ENCODE results near the gene TAS2R50. TPM values are rescaled to one million over a fixed set of nuclear protein-coding genes. Genes with fewer than 3 reads are reported as not detected.

Gene TAS2R50
- total RNA-seq, 1 donor from 2014 or later, result 0.91 TPM

- Mint-ChIP-seq H3K4me1 (ENCODE audit: low read depth) (peaks cover 18% of the 10 kb centered on the region), H3K4me3 (no peak overlapping the region), H3K27me3 (ENCODE audit: insufficient read depth) (peaks cover 58% of the 10 kb centered on the region), H3K27ac (no peak overlapping the region), H3K9me3 (no peaks in the 10 kb centered on the region), H3K36me3 (ENCODE audit: low read depth) (peaks cover 7% of the 10 kb centered on the region)
- DNase-seq (ENCODE audit: low spot score), result peak; percentile 59
- intact Hi-C loops (cut with micrococcal nuclease), result loop anchor here (1.0 kb wide), 1 partner anchor 189 kb away; the partner anchor contains the start of gene SMIM10L1
These were observed 4.5 kb downstream of the TAS2R50 start for GRCh38 chr12:10982244-10982643.

DNA sequence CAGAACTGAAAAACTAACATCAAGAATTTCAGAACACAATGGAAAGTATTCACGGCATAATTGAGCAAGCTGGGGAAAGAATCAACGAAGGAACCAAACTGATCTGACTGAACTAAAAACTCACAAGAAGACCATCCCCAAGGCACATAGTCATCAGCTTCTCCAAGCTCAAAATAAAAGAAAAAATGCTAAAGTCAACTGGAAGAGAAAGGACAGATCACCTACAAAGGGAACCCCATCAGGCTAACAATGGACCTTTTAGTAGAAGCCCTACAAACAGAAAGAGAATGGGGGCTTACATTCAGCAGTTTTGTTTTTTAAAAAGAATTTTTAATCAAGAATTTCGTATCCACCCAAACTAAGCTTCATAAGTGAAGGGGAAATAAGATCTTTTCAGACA lies 11.7 kb downstream of the TAS2R50 start:
- Mint-ChIP-seq H3K4me3 (no peak overlapping the region), H3K9me3 (no peaks in the 10 kb centered on the region), H3K36me3 (ENCODE audit: low read depth) (peaks cover 10% of the 10 kb centered on the region), H3K27me3 (ENCODE audit: insufficient read depth) (peaks cover 52% of the 10 kb centered on the region), H3K4me1 (ENCODE audit: low read depth) (no peaks in the 10 kb centered on the region), H3K27ac (no peak overlapping the region)
- intact Hi-C loops (cut with micrococcal nuclease), result no loop called here
- no peak for DNase-seq (ENCODE audit: low spot score)

DNA sequence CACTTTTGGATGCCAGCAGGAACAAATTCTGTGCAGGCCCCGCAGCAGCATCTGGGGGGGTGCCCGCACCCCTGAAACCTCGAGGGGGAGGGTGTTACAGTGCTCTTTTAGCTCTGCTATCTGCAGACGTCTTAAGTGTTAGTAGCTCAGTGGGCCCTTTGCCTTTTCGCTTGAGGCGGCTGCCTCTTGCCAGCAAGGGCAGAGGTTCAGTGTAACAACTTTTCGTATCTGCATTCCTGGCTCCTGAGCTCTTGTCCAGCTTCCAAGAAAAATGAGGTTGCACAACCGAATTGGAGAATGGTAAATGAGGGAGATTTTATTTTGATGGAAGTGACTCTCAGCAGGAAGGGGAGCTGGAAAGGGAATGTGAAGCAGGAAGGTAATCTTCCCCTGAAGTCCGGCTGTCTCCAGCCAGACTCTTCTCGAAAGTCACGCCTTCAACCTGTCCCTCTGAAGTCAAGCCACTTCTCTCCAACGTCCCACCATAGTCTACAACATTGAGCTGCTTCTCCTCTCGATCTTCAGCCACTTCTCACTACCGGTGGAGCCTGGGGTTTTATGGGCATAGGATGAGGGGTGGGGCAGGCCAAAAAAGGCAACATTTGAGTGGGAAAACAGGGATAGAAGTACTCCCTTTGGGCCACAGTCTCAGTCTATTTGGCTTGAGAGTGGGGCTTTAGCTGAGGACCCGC lies 17.8 kb downstream of the TAS2R50 start:
- no peaks in the 10 kb centered on the region for H3K9me3 Mint-ChIP-seq
- H3K27me3 Mint-ChIP-seq (ENCODE audit: insufficient read depth), result no peaks in the 10 kb centered on the region
- peaks cover 5% of the 10 kb centered on the region for H3K36me3 Mint-ChIP-seq (ENCODE audit: low read depth)
- DNase-seq (ENCODE audit: low spot score), result no peak
- H3K27ac Mint-ChIP-seq, result no peak overlapping the region
- no peaks in the 10 kb centered on the region for H3K4me1 Mint-ChIP-seq (ENCODE audit: low read depth)
- H3K4me3 Mint-ChIP-seq, result no peak overlapping the region
- intact Hi-C loops (cut with micrococcal nuclease), result no loop called here

DNA sequence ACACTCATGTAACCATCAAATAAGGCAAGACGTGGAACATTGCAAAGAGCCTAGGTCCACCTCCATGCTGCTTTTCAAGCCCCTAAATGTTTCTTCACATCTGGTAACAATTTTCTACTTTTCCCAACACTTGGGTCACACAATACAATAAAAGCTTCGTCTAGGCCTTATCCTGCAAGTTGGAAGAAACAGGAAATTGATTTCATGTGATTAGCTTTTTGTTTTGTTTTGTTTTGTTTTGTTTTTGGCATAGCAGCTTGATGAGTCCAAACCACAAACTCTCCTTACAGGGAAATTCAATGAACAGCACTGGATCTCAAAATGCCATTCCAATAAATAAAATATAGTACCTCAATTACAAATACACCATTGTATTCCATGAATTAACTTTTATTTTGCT lies 19.3 kb downstream of the TAS2R50 start:
- intact Hi-C loops (cut with micrococcal nuclease), result no loop called here
- Mint-ChIP-seq H3K27me3 (ENCODE audit: insufficient read depth) (no peaks in the 10 kb centered on the region), H3K36me3 (ENCODE audit: low read depth) (peaks cover 2% of the 10 kb centered on the region), H3K9me3 (no peaks in the 10 kb centered on the region), H3K4me3 (no peak overlapping the region), H3K27ac (no peak overlapping the region), H3K4me1 (ENCODE audit: low read depth) (no peaks in the 10 kb centered on the region)
- no peak for DNase-seq (ENCODE audit: low spot score)

- H3K27ac Mint-ChIP-seq, result no peak overlapping the region
- no peak for DNase-seq (ENCODE audit: low spot score)
- H3K4me3 Mint-ChIP-seq, result no peak overlapping the region
These were observed 20.4 kb downstream of the TAS2R50 start for GRCh38 chr12:10966314-10966713.

GRCh38 chr12:10965476-10965875 lies 21.2 kb downstream of the TAS2R50 start:
- H3K9me3 Mint-ChIP-seq, result no peaks in the 10 kb centered on the region
- H3K4me1 Mint-ChIP-seq (ENCODE audit: low read depth), result peaks cover under 1% of the 10 kb centered on the region
- H3K27me3 Mint-ChIP-seq (ENCODE audit: insufficient read depth), result no peaks in the 10 kb centered on the region
- H3K36me3 Mint-ChIP-seq (ENCODE audit: low read depth), result peaks cover 2% of the 10 kb centered on the region
- no peak overlapping the region for H3K4me3 Mint-ChIP-seq
- intact Hi-C loops (cut with micrococcal nuclease), result no loop called here
- no peak for DNase-seq (ENCODE audit: low spot score)
- H3K27ac Mint-ChIP-seq, result no peak overlapping the region

More at GRCh38 chr12:10966314-10966713, 20.4 kb downstream of the TAS2R50 start:
- Mint-ChIP-seq H3K4me1 (ENCODE audit: low read depth) (no peaks in the 10 kb centered on the region), H3K27me3 (ENCODE audit: insufficient read depth) (no peaks in the 10 kb centered on the region), H3K36me3 (ENCODE audit: low read depth) (peaks cover 2% of the 10 kb centered on the region), H3K9me3 (no peaks in the 10 kb centered on the region)
- intact Hi-C loops (cut with micrococcal nuclease), result no loop called here

DNA sequence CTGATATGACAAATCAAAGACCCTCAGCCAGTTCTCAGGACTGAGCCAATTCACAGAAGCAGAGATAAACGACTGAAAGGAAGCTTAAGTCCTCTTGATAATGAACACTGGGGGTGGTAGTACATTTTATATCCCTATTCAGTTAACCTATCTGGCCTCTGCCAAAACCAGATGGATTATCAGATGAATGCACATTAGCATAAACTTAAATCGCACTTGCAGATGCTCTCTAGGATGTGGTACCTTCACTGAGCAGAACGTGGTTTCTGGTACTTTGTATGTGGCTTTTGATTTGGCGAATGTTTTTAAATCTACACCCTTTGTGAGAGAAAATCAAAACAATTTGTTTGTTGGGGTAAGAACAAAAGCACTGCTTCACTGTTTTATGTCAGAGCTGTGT lies 26.5 kb downstream of the TAS2R50 start:
- Mint-ChIP-seq H3K9me3 (peaks cover 13% of the 10 kb centered on the region), H3K27me3 (ENCODE audit: insufficient read depth) (no peaks in the 10 kb centered on the region), H3K27ac (no peak overlapping the region), H3K4me1 (ENCODE audit: low read depth) (peaks cover 21% of the 10 kb centered on the region), H3K36me3 (ENCODE audit: low read depth) (peaks cover 6% of the 10 kb centered on the region), H3K4me3 (no peak overlapping the region)
- no peak for DNase-seq (ENCODE audit: low spot score)
- intact Hi-C loops (cut with micrococcal nuclease), result no loop called here

DNA sequence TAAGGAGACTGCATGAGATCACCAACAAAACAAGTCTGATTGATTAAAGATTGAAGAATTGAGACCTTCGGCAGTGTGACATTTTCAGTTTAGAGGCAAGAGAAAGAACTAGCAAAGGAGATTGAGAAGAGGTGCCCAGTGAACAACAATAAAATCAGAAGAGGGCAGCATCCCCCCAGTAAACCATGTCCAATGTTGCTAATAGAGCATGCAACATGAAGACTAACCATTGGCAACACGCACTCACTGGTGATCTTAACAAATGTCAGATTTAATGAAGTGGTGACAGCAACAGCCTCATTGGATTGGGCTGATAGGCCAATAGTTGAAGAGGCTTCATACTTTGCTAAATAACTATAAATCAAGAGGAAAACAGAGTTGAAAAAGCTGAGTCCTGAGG lies 26.9 kb downstream of the TAS2R50 start:
- no peaks in the 10 kb centered on the region for H3K27me3 Mint-ChIP-seq (ENCODE audit: insufficient read depth)
- intact Hi-C loops (cut with micrococcal nuclease), result no loop called here
- H3K4me3 Mint-ChIP-seq, result no peak overlapping the region
- H3K4me1 Mint-ChIP-seq (ENCODE audit: low read depth), result peaks cover 21% of the 10 kb centered on the region
- no peak for DNase-seq (ENCODE audit: low spot score)
- H3K27ac Mint-ChIP-seq, result no peak overlapping the region
- peaks cover 8% of the 10 kb centered on the region for H3K36me3 Mint-ChIP-seq (ENCODE audit: low read depth)
- peaks cover 18% of the 10 kb centered on the region for H3K9me3 Mint-ChIP-seq

DNA sequence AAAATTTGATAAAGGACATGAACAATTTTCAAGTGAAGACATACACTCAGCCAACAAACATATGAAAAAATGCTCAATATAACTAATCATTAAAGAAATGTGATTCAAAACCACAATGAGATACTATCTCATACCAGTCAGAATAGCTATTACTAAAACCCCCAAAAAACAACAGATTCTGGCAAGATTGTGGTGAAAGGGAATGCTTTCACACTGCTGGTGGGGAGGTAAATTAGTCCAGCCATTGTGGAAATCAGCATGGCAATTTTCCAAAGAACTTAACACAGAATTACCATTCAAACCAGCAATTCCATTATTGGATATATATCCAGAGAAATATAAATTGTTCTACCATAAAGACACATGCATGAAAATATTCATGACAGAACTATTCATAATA lies 29.0 kb downstream of the TAS2R50 start:
- DNase-seq (ENCODE audit: low spot score), result no peak
- Mint-ChIP-seq H3K36me3 (ENCODE audit: low read depth) (peaks cover 12% of the 10 kb centered on the region), H3K4me3 (no peak overlapping the region), H3K27me3 (ENCODE audit: insufficient read depth) (no peaks in the 10 kb centered on the region), H3K27ac (no peak overlapping the region), H3K4me1 (ENCODE audit: low read depth) (peaks cover 29% of the 10 kb centered on the region), H3K9me3 (peaks cover 31% of the 10 kb centered on the region)
- intact Hi-C loops (cut with micrococcal nuclease), result no loop called here

- H3K9me3 Mint-ChIP-seq, result peaks cover 33% of the 10 kb centered on the region
- DNase-seq (ENCODE audit: low spot score), result no peak
- H3K27ac Mint-ChIP-seq, result no peak overlapping the region
- H3K4me1 Mint-ChIP-seq (ENCODE audit: low read depth), result peaks cover 29% of the 10 kb centered on the region
- H3K4me3 Mint-ChIP-seq, result no peak overlapping the region
- intact Hi-C loops (cut with micrococcal nuclease), result no loop called here
- peaks cover 12% of the 10 kb centered on the region for H3K36me3 Mint-ChIP-seq (ENCODE audit: low read depth)
- H3K27me3 Mint-ChIP-seq (ENCODE audit: insufficient read depth), result no peaks in the 10 kb centered on the region
These were observed 30.6 kb downstream of the TAS2R50 start for GRCh38 chr12:10956085-10956484.

- Mint-ChIP-seq H3K36me3 (ENCODE audit: low read depth) (peaks cover 8% of the 10 kb centered on the region), H3K27me3 (ENCODE audit: insufficient read depth) (no peaks in the 10 kb centered on the region), H3K4me1 (ENCODE audit: low read depth) (peaks cover 19% of the 10 kb centered on the region), H3K9me3 (peaks cover 49% of the 10 kb centered on the region), H3K27ac (no peak overlapping the region), H3K4me3 (no peak overlapping the region)
- no peak for DNase-seq (ENCODE audit: low spot score)
- intact Hi-C loops (cut with micrococcal nuclease), result no loop called here
These were observed 34.1 kb downstream of the TAS2R50 start for GRCh38 chr12:10952645-10953044.

GRCh38 chr12:10943167-10943566 lies 43.5 kb downstream of the TAS2R50 start:
- intact Hi-C loops (cut with micrococcal nuclease), result no loop called here
- peaks cover 17% of the 10 kb centered on the region for H3K9me3 Mint-ChIP-seq

DNA sequence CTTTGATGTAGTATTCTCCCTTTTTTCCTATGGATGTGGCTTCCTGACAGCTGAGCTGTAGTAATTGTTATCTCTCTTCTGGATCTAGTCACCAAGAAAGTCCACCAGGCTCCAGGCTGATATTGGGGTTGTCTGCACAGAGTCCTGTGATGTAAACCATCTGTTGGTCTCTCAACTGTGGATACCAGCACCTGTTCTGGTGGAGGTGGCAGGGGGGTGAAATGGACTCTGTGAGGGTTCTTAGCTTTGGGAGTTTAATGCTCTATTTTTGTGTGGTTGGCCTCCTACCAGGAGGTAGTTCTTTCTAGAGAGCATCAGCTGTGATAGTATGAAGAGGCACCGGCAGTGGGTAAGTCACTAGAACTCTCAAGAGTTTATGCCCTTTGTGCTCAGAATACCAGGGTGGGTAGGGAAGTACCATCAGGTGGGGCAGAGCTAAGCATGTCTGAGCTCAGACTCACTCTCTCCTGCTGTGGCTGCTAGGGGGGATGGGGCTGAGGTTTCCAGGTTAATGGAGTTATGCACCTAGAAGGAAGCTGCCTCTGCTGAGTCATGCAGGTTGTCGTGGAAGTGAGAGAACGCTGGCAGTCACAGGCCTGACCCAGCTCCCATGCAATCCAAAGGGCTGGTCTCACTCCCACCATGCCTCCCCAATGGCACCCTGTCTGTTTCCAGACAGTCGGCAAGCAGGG lies 44.6 kb downstream of the TAS2R50 start:
- peaks cover 21% of the 10 kb centered on the region for H3K4me1 Mint-ChIP-seq (ENCODE audit: low read depth)
- intact Hi-C loops (cut with micrococcal nuclease), result no loop called here
- H3K27me3 Mint-ChIP-seq (ENCODE audit: insufficient read depth), result no peaks in the 10 kb centered on the region
- no peak overlapping the region for H3K27ac Mint-ChIP-seq
- no peak overlapping the region for H3K4me3 Mint-ChIP-seq
- peaks cover 3% of the 10 kb centered on the region for H3K36me3 Mint-ChIP-seq (ENCODE audit: low read depth)
- H3K9me3 Mint-ChIP-seq, result peaks cover 7% of the 10 kb centered on the region
- no peak for DNase-seq (ENCODE audit: low spot score)

More at GRCh38 chr12:10943167-10943566, 43.5 kb downstream of the TAS2R50 start:
- DNase-seq (ENCODE audit: low spot score), result no peak
- H3K36me3 Mint-ChIP-seq (ENCODE audit: low read depth), result peaks cover 4% of the 10 kb centered on the region
- no peak overlapping the region for H3K4me3 Mint-ChIP-seq
- H3K27ac Mint-ChIP-seq, result no peak overlapping the region
- H3K27me3 Mint-ChIP-seq (ENCODE audit: insufficient read depth), result no peaks in the 10 kb centered on the region
- H3K4me1 Mint-ChIP-seq (ENCODE audit: low read depth), result peaks cover 21% of the 10 kb centered on the region

Measured in activated T-helper 1 cell treated with anti-CD3 and anti-CD28 coated beads, Interleukin-12 subunit alpha, Interleukin-12 subunit beta, Interleukin-2, Interleukin-4 antibody, amounts not matched to agents 30 ng/mL and 10 ng/mL and 1 ng/mL, durations not matched to agents 14 hours and 24 hours and 36 hours (primary cell).